Prostate gland (tissue), 2 donors: Measurements from ENCODE around the gene CIPC.

Experiments used
- POLR2A ChIP-seq: fragments of 450-650 bp; IDR thresholded peaks from one replicate; pipeline ENCODE4 v1.6.1; 2016; ENCODE audit warnings: antibody characterized with exemption, mild to moderate bottlenecking
- TF ChIP-seq, protein P1 (sequence below), 4 experiments: fragments of 200-600 bp in 2 of 4; fragments of 450-650 bp in 2 of 4; sonication (generic) in 2 of 4; IDR thresholded peaks; 1 replicate in 3 of 4; 2 replicates in 1 of 4; pipeline ENCODE4 v1.5.1; 2016 to 2019; ENCODE audit warnings: antibody characterized with exemption in 4 of 4, mild to moderate bottlenecking in 2 of 4, moderate library complexity in 2 of 4

DNA sequence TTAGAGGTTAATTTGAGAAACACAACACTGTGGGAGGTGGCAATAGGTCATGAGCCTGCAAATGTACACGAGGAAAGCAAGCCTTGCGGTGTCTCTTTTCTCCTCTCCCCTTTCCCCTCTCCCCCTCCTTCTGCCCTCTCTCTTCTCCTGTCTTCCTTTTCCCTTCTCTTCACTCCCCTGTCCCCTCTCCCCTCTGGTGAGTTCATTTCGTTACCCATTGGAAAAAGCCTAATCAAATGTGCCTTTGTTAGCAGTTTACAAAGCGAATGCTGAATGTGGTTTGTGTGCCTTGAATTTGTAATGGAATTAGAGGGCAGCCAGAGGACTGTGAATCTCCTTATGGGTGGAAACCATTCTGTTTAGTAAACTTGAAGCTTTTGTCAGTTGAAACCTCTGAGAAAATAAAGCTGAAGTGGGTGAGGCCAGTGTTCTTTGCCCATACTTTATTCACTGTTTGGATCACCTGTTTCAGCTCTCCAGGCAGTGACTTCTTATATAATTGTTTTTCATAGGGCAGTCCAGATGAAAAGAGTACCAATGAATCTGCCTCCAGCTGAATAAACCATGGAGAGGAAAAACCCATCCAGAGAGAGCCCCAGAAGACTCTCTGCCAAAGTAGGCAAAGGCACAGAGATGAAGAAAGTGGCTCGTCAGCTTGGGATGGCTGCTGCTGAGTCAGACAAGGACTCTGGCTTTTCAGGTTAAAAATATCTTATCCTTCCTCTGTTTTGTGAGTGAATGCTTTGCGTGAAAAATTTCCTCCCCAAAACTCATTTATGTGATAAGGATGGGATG is 7.3 kb downstream of the CIPC start:
- TF ChIP-seq POLR2A, result no peak
- TF ChIP-seq, protein P1, sequence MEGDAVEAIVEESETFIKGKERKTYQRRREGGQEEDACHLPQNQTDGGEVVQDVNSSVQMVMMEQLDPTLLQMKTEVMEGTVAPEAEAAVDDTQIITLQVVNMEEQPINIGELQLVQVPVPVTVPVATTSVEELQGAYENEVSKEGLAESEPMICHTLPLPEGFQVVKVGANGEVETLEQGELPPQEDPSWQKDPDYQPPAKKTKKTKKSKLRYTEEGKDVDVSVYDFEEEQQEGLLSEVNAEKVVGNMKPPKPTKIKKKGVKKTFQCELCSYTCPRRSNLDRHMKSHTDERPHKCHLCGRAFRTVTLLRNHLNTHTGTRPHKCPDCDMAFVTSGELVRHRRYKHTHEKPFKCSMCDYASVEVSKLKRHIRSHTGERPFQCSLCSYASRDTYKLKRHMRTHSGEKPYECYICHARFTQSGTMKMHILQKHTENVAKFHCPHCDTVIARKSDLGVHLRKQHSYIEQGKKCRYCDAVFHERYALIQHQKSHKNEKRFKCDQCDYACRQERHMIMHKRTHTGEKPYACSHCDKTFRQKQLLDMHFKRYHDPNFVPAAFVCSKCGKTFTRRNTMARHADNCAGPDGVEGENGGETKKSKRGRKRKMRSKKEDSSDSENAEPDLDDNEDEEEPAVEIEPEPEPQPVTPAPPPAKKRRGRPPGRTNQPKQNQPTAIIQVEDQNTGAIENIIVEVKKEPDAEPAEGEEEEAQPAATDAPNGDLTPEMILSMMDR (IDR thresholded peaks at IDR 0.05), result no peak
